Mesenchymal stem cell (in vitro differentiated cells and primary cell): ENCODE measurements around the gene B3GAT1.

ENCODE experiments used
- DNase-seq: peaks from one replicate; pipeline ENCODE4 v3.0.0-alpha.2; 2013
- H2AFZ ChIP-seq: one replicate; pipeline ENCODE4 v1.6.1; 2013; ENCODE audit warnings: low read depth, mild to moderate bottlenecking, control low read depth, inconsistent platforms, low read length, moderate library complexity
- H2AK5ac ChIP-seq: 2 replicates; pipeline ENCODE4 v1.6.1; 2013; ENCODE audit warnings: low read length, moderate library complexity, mild to moderate bottlenecking, inconsistent platforms; ENCODE audit not compliant: severe bottlenecking
- H2BK120ac ChIP-seq: one replicate; pipeline ENCODE4 v1.6.1; 2013; ENCODE audit warnings: low read depth, mild to moderate bottlenecking, inconsistent platforms, low read length, moderate library complexity
- H2BK12ac ChIP-seq, 2 experiments: one replicate each; pipeline ENCODE4 v1.6.1; 2013; ENCODE audit warnings: inconsistent platforms in 2 of 2, low read length in 2 of 2, mild to moderate bottlenecking in 2 of 2, moderate library complexity in 2 of 2, control low read depth in 1 of 2
- H2BK15ac ChIP-seq: one replicate; pipeline ENCODE4 v1.6.1; 2013; ENCODE audit warnings: mild to moderate bottlenecking, low read depth, inconsistent platforms; ENCODE audit not compliant: poor library complexity, severe bottlenecking
- H2BK5ac ChIP-seq: 2 replicates; pipeline ENCODE4 v1.6.1; 2013; ENCODE audit warnings: low read depth, mild to moderate bottlenecking, low read length, control low read depth, inconsistent platforms; ENCODE audit not compliant: poor library complexity, severe bottlenecking
- H3K14ac ChIP-seq, 2 experiments: one replicate each; pipeline ENCODE4 v1.6.1; 2013; ENCODE audit warnings: inconsistent platforms in 2 of 2, low read length in 2 of 2, control low read depth in 1 of 2, mild to moderate bottlenecking in 1 of 2, moderate library complexity in 1 of 2
- H3K18ac ChIP-seq, 2 experiments: one replicate each; pipeline ENCODE4 v1.6.1; 2013; ENCODE audit warnings: inconsistent platforms in 2 of 2, low read length in 2 of 2, control low read depth in 1 of 2, low read depth in 1 of 2, mild to moderate bottlenecking in 1 of 2
- H3K23ac ChIP-seq, 2 experiments: one replicate each; pipeline ENCODE4 v1.6.1; 2013; ENCODE audit warnings: inconsistent platforms in 2 of 2, low read length in 2 of 2, mild to moderate bottlenecking in 2 of 2, moderate library complexity in 2 of 2, control low read depth in 1 of 2
- H3K27ac ChIP-seq: 2 replicates; pipeline ENCODE4 v1.5.1; 2013; ENCODE audit warnings: mild to moderate bottlenecking, moderate library complexity, low read length, control low read depth, inconsistent platforms; ENCODE audit not compliant: poor library complexity, severe bottlenecking
- H3K27me3 ChIP-seq, 2 experiments: 2 replicates each; pipeline versions ENCODE4 v1.6.1 to v1.7.0; 2013; ENCODE audit warnings: low read length in 2 of 2, mild to moderate bottlenecking in 2 of 2, moderate library complexity in 2 of 2, control low read depth in 1 of 2, inconsistent platforms in 1 of 2; ENCODE audit not compliant: control insufficient read depth in 1 of 2, insufficient read depth in 1 of 2
- H3K36me3 ChIP-seq, 2 experiments: 2 replicates each; pipeline versions ENCODE4 v1.6.1 to v1.7.0; 2013; ENCODE audit warnings: low read length in 2 of 2, control low read depth in 1 of 2, inconsistent platforms in 1 of 2, low read depth in 1 of 2, mild to moderate bottlenecking in 1 of 2; ENCODE audit not compliant: insufficient read depth in 2 of 2, control insufficient read depth in 1 of 2
- H3K4ac ChIP-seq, 2 experiments: one replicate each; pipeline ENCODE4 v1.6.1; 2013; ENCODE audit warnings: inconsistent platforms in 2 of 2, low read length in 2 of 2, mild to moderate bottlenecking in 2 of 2, moderate library complexity in 2 of 2, control low read depth in 1 of 2, low read depth in 1 of 2
- H3K4me1 ChIP-seq: 2 replicates; pipeline ENCODE4 v1.6.1; 2013; ENCODE audit warnings: low read depth, low read length, control low read depth; ENCODE audit not compliant: control insufficient read depth, insufficient read depth
- H3K4me2 ChIP-seq: 2 replicates; pipeline ENCODE4 v1.6.1; 2013; ENCODE audit warnings: low read length, mild to moderate bottlenecking, inconsistent platforms; ENCODE audit not compliant: poor library complexity, severe bottlenecking
- H3K4me3 ChIP-seq, 2 experiments: 2 replicates each; pipeline versions ENCODE4 v1.5.1 to v1.7.0; 2013; ENCODE audit warnings: low read length in 2 of 2, mild to moderate bottlenecking in 2 of 2, control low read depth in 1 of 2, low read depth in 1 of 2; ENCODE audit not compliant: insufficient read depth in 1 of 2
- H3K79me1 ChIP-seq: replicated peaks from 2 replicates; pipeline ENCODE4 v1.6.1; 2013; ENCODE audit warnings: mild to moderate bottlenecking, control low read depth, low read length, inconsistent platforms; ENCODE audit not compliant: poor library complexity, severe bottlenecking
- H3K9ac ChIP-seq: 2 replicates; pipeline ENCODE4 v1.7.0; 2013; ENCODE audit warnings: mild to moderate bottlenecking, low read length, moderate library complexity
- H3K9me3 ChIP-seq: 2 replicates; pipeline ENCODE4 v1.7.0; 2013; ENCODE audit warnings: mild to moderate bottlenecking, low read length; ENCODE audit not compliant: control insufficient read depth
- H4K8ac ChIP-seq: one replicate; pipeline ENCODE4 v1.6.1; 2013; ENCODE audit warnings: inconsistent platforms, mild to moderate bottlenecking, low read length, moderate library complexity
- H4K91ac ChIP-seq: one replicate; pipeline ENCODE4 v1.6.1; 2013; ENCODE audit warnings: mild to moderate bottlenecking, low read length, inconsistent platforms
- WGBS: methylation state at CpG from one replicate; pipeline ENCODE4 v1.1.7; 2013; ENCODE audit warnings: mixed read lengths; 5-methylcytosine and 5-hydroxymethylcytosine counted together

B3GAT1 gene

GRCh38 chr11:134332782-134333181 is 79.3 kb downstream of the B3GAT1 start:
- H3K4me3 ChIP-seq = no peak overlapping the region
- no peaks in the 10 kb centered on the region for H3K79me1 ChIP-seq
- peaks cover 10% of the 10 kb centered on the region for H3K4me1 ChIP-seq
- no peak overlapping the region for H3K4me2 ChIP-seq
- peaks cover 36 to 37% of the 10 kb centered on the region in 2 experiments for H3K27me3 ChIP-seq
- H2AFZ ChIP-seq = no peak overlapping the region
- H2BK120ac ChIP-seq = no peak overlapping the region
- no peak overlapping the region for H2BK15ac ChIP-seq
- no peak overlapping the region for H3K27ac ChIP-seq
- no peak overlapping the region for H3K4ac ChIP-seq
- no peak overlapping the region for H2BK5ac ChIP-seq
- no peak overlapping the region for H2AK5ac ChIP-seq
- H3K23ac ChIP-seq = no peak overlapping the region
- no peaks in the 10 kb centered on the region for H3K36me3 ChIP-seq
- no peak overlapping the region for H3K14ac ChIP-seq
- H3K18ac ChIP-seq = no peak overlapping the region
- H4K8ac ChIP-seq = no peak overlapping the region
- H4K91ac ChIP-seq = no peak overlapping the region
- H3K9ac ChIP-seq = no peak overlapping the region
- DNase-seq = no peak
- 93% methylated on average over 5 of the region's 7 CpGs for WGBS
- H3K9me3 ChIP-seq = no peaks in the 10 kb centered on the region
- no peak overlapping the region for H2BK12ac ChIP-seq

DNA sequence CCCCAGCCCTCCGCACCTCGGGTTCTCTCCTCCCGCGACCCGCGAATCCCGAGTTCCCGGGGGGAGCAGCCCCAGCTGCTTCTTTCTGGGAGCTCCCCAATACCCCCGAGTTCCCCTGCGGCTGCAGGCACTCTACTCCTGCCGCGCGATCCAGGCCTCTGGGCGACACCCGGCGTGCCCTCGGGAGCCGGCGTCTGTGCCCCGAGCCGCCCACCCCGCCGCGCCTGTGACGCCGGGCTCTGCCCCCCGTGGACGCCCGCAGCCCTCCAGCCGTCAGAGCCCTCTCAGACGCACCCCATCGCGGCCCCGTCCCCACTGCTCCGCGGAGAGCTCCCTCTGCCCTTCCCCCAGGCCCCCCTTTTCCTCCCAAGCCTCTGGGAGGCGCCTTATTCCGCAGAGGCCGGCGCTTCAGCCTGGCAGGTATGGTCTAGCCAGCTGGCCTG is 79.8 kb downstream of the B3GAT1 start:
- no peak overlapping the region for H2BK12ac ChIP-seq

GRCh38 chr11:134331354-134332188 is 80.5 kb downstream of the B3GAT1 start, which contains the start of gene GLB1L2:
Gene GLB1L2, plus strand, starts transcription at chr11:134331988. Its CDS starts 74 bp downstream, at chr11:134332062.
- H3K23ac ChIP-seq = no peak within 1 kb of the TSS
- WGBS = 4% methylated on average over 54 of the region's 80 CpGs
- H3K9ac ChIP-seq = no peak within 1 kb of the TSS
- no peak within 1 kb of the TSS for H3K4ac ChIP-seq
- peaks cover 10% of the 10 kb centered on the region for H3K4me1 ChIP-seq
- H2AFZ ChIP-seq = no peak within 1 kb of the TSS
- H2AK5ac ChIP-seq = no peak within 1 kb of the TSS
- peak; percentile 1 for DNase-seq
- H3K18ac ChIP-seq = no peak within 1 kb of the TSS
- no peak within 1 kb of the TSS for H4K8ac ChIP-seq
- peaks cover 36 to 37% of the 10 kb centered on the region in 2 experiments for H3K27me3 ChIP-seq
- no peak within 1 kb of the TSS for H3K27ac ChIP-seq
- no peak within 1 kb of the TSS for H2BK120ac ChIP-seq
- no peak within 1 kb of the TSS for H2BK12ac ChIP-seq
- no peak within 1 kb of the TSS for H3K14ac ChIP-seq
- no peaks in the 10 kb centered on the region for H3K79me1 ChIP-seq
- H3K4me2 ChIP-seq = peak within 1 kb of the TSS; percentile 77
- H3K4me3 ChIP-seq = peak within 1 kb of the TSS; percentile 40 to 62
- no peaks in the 10 kb centered on the region for H3K9me3 ChIP-seq
- no peak within 1 kb of the TSS for H2BK15ac ChIP-seq
- no peak within 1 kb of the TSS for H4K91ac ChIP-seq
- no peak within 1 kb of the TSS for H2BK5ac ChIP-seq
- H3K36me3 ChIP-seq = no peaks in the 10 kb centered on the region

More for the DNA sequence above, 79.8 kb downstream of the B3GAT1 start:
- Histone ChIP-seq H3K4ac (no peak overlapping the region), H3K79me1 (no peaks in the 10 kb centered on the region), H3K4me1 (peaks cover 10% of the 10 kb centered on the region), H2AFZ (no peak overlapping the region), H3K14ac (no peak overlapping the region), H3K4me3 (peak overlapping the region; percentile 28 to 62), H2BK15ac (no peak overlapping the region), H4K91ac (no peak overlapping the region), H3K9ac (no peak overlapping the region), H3K23ac (no peak overlapping the region), H2BK5ac (no peak overlapping the region), H2BK120ac (no peak overlapping the region), H3K27me3 (peaks cover 36 to 37% of the 10 kb centered on the region in 2 experiments), H3K18ac (no peak overlapping the region), H3K27ac (no peak overlapping the region), H3K36me3 (no peaks in the 10 kb centered on the region), H4K8ac (no peak overlapping the region), H2AK5ac (no peak overlapping the region), H3K4me2 (peak overlapping the region; percentile 77), H3K9me3 (no peaks in the 10 kb centered on the region)
- no peak for DNase-seq
- 4% methylated on average over 40 of the region's 40 CpGs for WGBS

GRCh38 chr11:134330611-134331353 is 81.3 kb downstream of the B3GAT1 start:
- Histone ChIP-seq H4K91ac (no peak overlapping the region), H2AFZ (no peak overlapping the region), H3K14ac (no peak overlapping the region), H3K27me3 (peaks cover 35 to 36% of the 10 kb centered on the region in 2 experiments), H3K4me1 (peaks cover 10% of the 10 kb centered on the region), H3K9ac (no peak overlapping the region), H2AK5ac (no peak overlapping the region), H3K9me3 (no peaks in the 10 kb centered on the region), H2BK15ac (no peak overlapping the region), H3K18ac (no peak overlapping the region), H2BK12ac (no peak overlapping the region), H3K4me3 (peak overlapping the region in 1 of 2 experiments; percentile 55), H3K4ac (no peak overlapping the region), H3K23ac (no peak overlapping the region), H4K8ac (no peak overlapping the region), H3K27ac (no peak overlapping the region), H2BK120ac (no peak overlapping the region), H2BK5ac (no peak overlapping the region), H3K36me3 (no peaks in the 10 kb centered on the region), H3K79me1 (no peaks in the 10 kb centered on the region), H3K4me2 (no peak overlapping the region)
- no peak for DNase-seq
- WGBS = 56% methylated on average over 19 of the region's 22 CpGs
